Tibial artery (tissue), 4 donors: ENCODE data around the gene UBE2G2.

Experiments used
- DNase-seq, 2 donors: peaks; one replicate each; pipeline ENCODE4 v3.0.0-alpha.2; 2019
- H3K27ac ChIP-seq, 2 donors: fragments of 200-600 bp; sonication (generic) in 1 of 2; 1 replicate in 1 of 2; 2 replicates in 1 of 2; pipeline ENCODE4 v1.5.1; 2018 to 2019; ENCODE audit warnings: mild to moderate bottlenecking in 1 of 2
- H3K27me3 ChIP-seq, 2 donors: fragments of 200-600 bp; sonication (generic) in 1 of 2; one replicate each; pipeline versions ENCODE4 v1.5.1 to v1.6.0; 2016 to 2019
- H3K36me3 ChIP-seq, 3 donors: fragments of 200-600 bp; sonication (generic) in 2 of 3; one replicate each; pipeline ENCODE4 v1.5.1; 2016 to 2019; ENCODE audit warnings: mild to moderate bottlenecking in 2 of 3
- H3K4me1 ChIP-seq, 4 donors: fragments of 200-600 bp; sonication (generic) in 2 of 4; 1 replicate in 3 of 4; 2 replicates in 1 of 4; pipeline ENCODE4 v1.5.1; 2016 to 2019
- H3K4me3 ChIP-seq, 2 donors: fragments of 200-600 bp; sonication (generic) in 1 of 2; 1 replicate in 1 of 2; 2 replicates in 1 of 2; pipeline ENCODE4 v1.5.1; 2018 to 2019; ENCODE audit warnings: mild to moderate bottlenecking in 2 of 2
- H3K9me3 ChIP-seq, 3 donors: fragments of 200-600 bp; sonication (generic) in 1 of 3; one replicate each; pipeline ENCODE4 v1.5.1; 2016 to 2019
- intact Hi-C: fragments of 100-400 bp; cut with DNase I; formaldehyde crosslinking; loops from one replicate; pipeline ENCODE4 v1.15.0; 2023; ENCODE audit warnings: low total_unique reads
- TF ChIP-seq, protein P1 (sequence below), 2 experiments: fragments of 200-600 bp in 1 of 2; fragments of 450-650 bp in 1 of 2; IDR thresholded peaks; one replicate each; pipeline ENCODE4 v1.5.1; 2017 to 2019; ENCODE audit warnings: antibody characterized with exemption in 2 of 2, mild to moderate bottlenecking in 1 of 2, moderate library complexity in 1 of 2

UBE2G2 gene

DNA sequence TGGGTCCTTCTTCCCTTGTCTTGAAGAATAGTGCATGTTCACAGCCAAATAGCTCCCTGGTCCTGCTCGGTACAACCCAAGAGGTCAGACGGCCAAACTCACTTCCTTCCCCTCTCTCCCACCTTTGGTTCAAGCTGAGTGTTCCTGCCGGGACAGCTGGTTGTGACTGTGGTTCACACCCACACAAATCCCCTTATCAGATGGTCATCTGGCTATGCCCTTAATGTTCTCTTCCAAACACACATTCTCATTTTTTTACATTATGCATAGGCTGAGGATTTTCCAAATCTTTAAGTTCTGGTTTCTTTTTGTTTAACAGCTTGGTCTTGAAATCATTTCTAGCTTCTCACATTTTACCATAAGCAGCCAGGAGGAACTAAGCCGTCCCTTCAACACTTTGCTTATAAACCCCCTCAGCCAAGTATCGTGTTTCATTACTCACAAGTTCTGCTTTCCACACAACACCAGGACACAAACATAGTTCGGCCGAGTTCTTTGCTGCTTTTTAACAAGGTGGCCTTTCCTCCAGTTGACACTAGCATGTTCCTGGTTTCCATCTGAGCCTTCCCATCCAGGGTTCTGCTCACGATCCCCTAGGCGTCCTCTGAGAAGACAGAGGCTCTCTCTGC is 70.6 kb downstream of the UBE2G2 start:
- Histone ChIP-seq H3K4me3 (no peak overlapping the region), H3K9me3 (peaks cover 0 to 10% (median 0%) of the 10 kb centered on the region in 3 donors), H3K27ac (no peak overlapping the region), H3K27me3 (peaks cover 0 to 61% of the 10 kb centered on the region in 2 donors), H3K36me3 (no peaks in the 10 kb centered on the region), H3K4me1 (no peaks in the 10 kb centered on the region)
- TF ChIP-seq, protein P1, sequence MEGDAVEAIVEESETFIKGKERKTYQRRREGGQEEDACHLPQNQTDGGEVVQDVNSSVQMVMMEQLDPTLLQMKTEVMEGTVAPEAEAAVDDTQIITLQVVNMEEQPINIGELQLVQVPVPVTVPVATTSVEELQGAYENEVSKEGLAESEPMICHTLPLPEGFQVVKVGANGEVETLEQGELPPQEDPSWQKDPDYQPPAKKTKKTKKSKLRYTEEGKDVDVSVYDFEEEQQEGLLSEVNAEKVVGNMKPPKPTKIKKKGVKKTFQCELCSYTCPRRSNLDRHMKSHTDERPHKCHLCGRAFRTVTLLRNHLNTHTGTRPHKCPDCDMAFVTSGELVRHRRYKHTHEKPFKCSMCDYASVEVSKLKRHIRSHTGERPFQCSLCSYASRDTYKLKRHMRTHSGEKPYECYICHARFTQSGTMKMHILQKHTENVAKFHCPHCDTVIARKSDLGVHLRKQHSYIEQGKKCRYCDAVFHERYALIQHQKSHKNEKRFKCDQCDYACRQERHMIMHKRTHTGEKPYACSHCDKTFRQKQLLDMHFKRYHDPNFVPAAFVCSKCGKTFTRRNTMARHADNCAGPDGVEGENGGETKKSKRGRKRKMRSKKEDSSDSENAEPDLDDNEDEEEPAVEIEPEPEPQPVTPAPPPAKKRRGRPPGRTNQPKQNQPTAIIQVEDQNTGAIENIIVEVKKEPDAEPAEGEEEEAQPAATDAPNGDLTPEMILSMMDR (IDR thresholded peaks at IDR 0.05) = no peak
- no peak for DNase-seq
- intact Hi-C loops = no loop called here

DNA sequence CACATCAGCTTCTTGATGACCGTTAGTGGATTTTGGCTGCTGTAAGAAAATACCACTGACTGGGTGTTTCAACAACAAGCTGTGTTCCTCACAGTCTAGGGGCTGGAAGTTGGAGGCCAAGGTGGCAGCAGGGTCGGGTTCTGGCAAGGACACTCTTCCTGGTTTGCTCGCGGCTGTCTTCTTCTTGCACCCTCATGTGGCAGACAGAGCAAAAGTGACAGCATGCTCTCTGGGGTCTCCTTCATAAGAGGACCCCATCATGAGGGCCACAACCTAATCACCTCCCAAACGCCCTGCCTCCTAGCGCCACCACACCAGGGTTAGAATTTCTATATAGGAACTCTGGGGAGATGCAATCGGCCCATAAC is 71.6 kb downstream of the UBE2G2 start:
- no peak for DNase-seq
- H3K4me1 ChIP-seq = no peaks in the 10 kb centered on the region
- H3K9me3 ChIP-seq = no peaks in the 10 kb centered on the region
- no peak overlapping the region for H3K4me3 ChIP-seq
- intact Hi-C loops = no loop called here
- H3K36me3 ChIP-seq = no peaks in the 10 kb centered on the region
- peaks cover 0 to 69% of the 10 kb centered on the region in 2 donors for H3K27me3 ChIP-seq
- TF ChIP-seq, protein P1 (IDR thresholded peaks at IDR 0.05) = no peak
- H3K27ac ChIP-seq = no peak overlapping the region

DNA sequence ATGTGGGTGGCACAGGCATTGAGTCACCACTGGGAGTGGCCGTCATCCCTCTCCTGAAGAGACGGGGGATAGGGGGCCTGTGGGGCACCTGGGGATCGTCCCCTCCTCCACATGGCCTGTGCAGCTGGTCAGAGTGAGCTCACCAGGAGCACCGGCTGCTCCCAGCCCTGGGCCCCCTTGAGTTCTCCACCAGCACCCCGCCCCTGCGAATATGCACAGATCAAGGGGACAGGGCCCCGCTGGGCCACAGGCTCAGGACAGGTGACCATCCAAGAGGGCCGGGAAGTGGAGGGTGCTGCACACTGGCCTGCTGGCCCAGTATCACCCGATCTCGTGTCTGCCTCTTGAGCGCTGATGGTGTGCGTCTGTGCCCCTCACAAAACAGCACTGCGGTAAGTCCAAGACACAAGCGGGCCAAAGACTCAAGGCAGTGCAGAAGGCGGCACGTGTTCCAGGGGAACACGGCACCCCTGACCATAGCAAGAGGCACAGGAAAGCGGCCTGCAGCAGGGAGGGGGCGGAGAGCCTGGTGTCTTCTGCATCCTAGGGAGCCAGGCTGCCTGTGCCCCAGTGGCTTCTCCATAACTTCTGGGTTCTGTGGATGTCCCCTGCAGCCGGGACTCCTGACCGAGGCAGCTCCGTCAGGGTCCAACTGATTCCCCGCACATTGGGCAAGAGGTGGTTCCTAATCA is 72.1 kb downstream of the UBE2G2 start:
- Histone ChIP-seq H3K27me3 (peaks cover 0 to 69% of the 10 kb centered on the region in 2 donors), H3K4me3 (no peak overlapping the region), H3K36me3 (no peaks in the 10 kb centered on the region), H3K4me1 (no peaks in the 10 kb centered on the region), H3K27ac (no peak overlapping the region), H3K9me3 (no peaks in the 10 kb centered on the region)
- TF ChIP-seq, protein P1 (IDR thresholded peaks at IDR 0.05) = no peak
- DNase-seq = no peak
- intact Hi-C loops = no loop called here

DNA sequence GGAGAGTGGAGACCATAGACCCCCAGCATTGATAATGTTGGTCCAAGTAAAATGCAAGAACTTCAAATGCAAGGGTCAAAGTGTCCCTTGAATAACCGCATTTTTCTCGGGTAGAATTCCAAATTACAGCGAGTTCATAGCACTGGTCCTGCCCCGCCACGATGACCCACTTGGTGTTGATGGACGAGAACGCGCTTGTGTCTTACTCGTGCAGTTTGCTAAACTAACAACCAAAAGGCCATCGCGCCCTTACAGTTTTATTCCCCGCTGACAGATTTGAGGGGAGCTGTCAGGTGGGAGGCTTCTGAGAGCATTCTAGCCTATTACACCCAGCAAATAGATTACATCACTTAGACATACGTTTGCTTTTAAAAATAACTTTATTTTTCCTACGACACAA is 72.9 kb downstream of the UBE2G2 start:
- intact Hi-C loops = no loop called here
- no peaks in the 10 kb centered on the region for H3K36me3 ChIP-seq
- no peak overlapping the region for H3K27ac ChIP-seq
- no peak overlapping the region for H3K4me3 ChIP-seq
- TF ChIP-seq, protein P1 (IDR thresholded peaks at IDR 0.05) = no peak
- no peak for DNase-seq
- H3K9me3 ChIP-seq = no peaks in the 10 kb centered on the region
- peaks cover 0 to 2% (median under 1%) of the 10 kb centered on the region in 4 donors for H3K4me1 ChIP-seq
- H3K27me3 ChIP-seq = peaks cover 0 to 69% of the 10 kb centered on the region in 2 donors

DNA sequence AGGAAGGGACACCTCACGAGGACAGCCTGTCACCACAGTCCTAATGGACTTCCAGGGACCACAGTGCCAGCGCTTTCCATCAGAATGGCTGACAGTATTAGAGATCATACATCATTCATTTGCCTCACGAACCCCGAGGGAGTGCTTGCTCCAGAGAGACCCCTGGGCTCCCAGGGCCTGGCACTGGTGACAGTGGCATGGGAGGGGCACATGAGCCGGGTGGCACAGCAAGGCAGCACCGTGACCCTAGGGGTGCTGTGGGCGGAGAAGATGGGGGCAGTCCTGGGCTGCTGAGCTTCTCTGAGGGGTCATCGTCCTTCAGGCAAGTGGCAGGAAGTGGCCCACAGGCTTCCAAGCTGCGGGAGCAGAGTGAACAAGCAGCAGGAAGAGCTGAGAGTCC is 73.9 kb downstream of the UBE2G2 start:
- intact Hi-C loops = no loop called here
- no peak for DNase-seq
- H3K36me3 ChIP-seq = no peaks in the 10 kb centered on the region
- H3K27me3 ChIP-seq = peaks cover 0 to 72% of the 10 kb centered on the region in 2 donors
- H3K9me3 ChIP-seq = no peaks in the 10 kb centered on the region
- H3K4me1 ChIP-seq = peaks cover 0 to 8% (median 6%) of the 10 kb centered on the region in 4 donors
- H3K4me3 ChIP-seq = no peak overlapping the region
- TF ChIP-seq, protein P1 (IDR thresholded peaks at IDR 0.05) = no peak
- no peak overlapping the region for H3K27ac ChIP-seq
